GM12891 (cell line): ENCODE data around the gene PXDN.

ENCODE experiments used
- DNase-seq: peaks from one replicate; pipeline ENCODE4 v3.0.0; 2011; ENCODE audit warnings: low spot score; ENCODE audit not compliant: insufficient read length
- FAIRE-seq: peaks from 2 replicates; lab custom pipeline; 2011; peaks lifted over from hg19 to GRCh38; lab: Jason Lieb, UNC
- PAX5 ChIP-seq: IDR thresholded peaks from 2 replicates; pipeline ENCODE4 v1.6.1; 2011; ENCODE audit warnings: low read length, moderate library complexity, mild to moderate bottlenecking; ENCODE audit not compliant: insufficient read depth, severe bottlenecking
- POLR2A ChIP-seq: IDR thresholded peaks from 2 replicates; pipeline ENCODE4 v1.6.1; 2011; ENCODE audit warnings: low read depth, low read length, control low read depth
- POLR2AphosphoS5 ChIP-seq: IDR thresholded peaks from 2 replicates; pipeline ENCODE4 v1.6.1; 2011; ENCODE audit warnings: low read depth, low read length, control low read depth
- POU2F2 ChIP-seq: IDR thresholded peaks from 2 replicates; pipeline ENCODE4 v1.6.1; 2011; ENCODE audit warnings: low read depth, mild to moderate bottlenecking, control low read depth, low read length, moderate library complexity
- SPI1 ChIP-seq: IDR thresholded peaks from 2 replicates; pipeline ENCODE4 v1.6.1; 2011; ENCODE audit warnings: low read depth, low read length, control low read depth
- TAF1 ChIP-seq: IDR thresholded peaks from 2 replicates; pipeline ENCODE4 v1.6.1; 2011; ENCODE audit warnings: low read depth, low read length, control low read depth

Gene PXDN

GRCh38 chr2:1593371-1594122, 150.8 kb downstream of the PXDN start:
- DNase-seq (no peak), FAIRE-seq (no peak)

GRCh38 chr2:1591978-1592907, 152.1 kb downstream of the PXDN start:
- DNase-seq (no peak), FAIRE-seq (no peak)
- TF ChIP-seq PAX5 (no peak), SPI1 (no peak), POU2F2 (no peak), TAF1 (no peak), POLR2A (no peak), POLR2AphosphoS5 (no peak)

More at GRCh38 chr2:1593371-1594122, 150.8 kb downstream of the PXDN start:
- no peak for TF ChIP-seq POLR2AphosphoS5
- TF ChIP-seq PAX5 = no peak

GRCh38 chr2:1591461-1591770, 152.9 kb downstream of the PXDN start:
- TF ChIP-seq TAF1 (no peak), POLR2AphosphoS5 (no peak), POLR2A (no peak)
- FAIRE-seq (no peak), DNase-seq (no peak)

GRCh38 chr2:1590596-1591460, 153.5 kb downstream of the PXDN start:
- TF ChIP-seq POU2F2 (no peak), POLR2A (no peak), TAF1 (no peak), POLR2AphosphoS5 (no peak), SPI1 (no peak), PAX5 (no peak)
- DNase-seq (no peak), FAIRE-seq (no peak)

- FAIRE-seq (no peak), DNase-seq (peak; percentile 60)
- TF ChIP-seq TAF1 = no peak
- TF ChIP-seq POLR2A = no peak
- TF ChIP-seq POU2F2 = no peak
- no peak for TF ChIP-seq POLR2AphosphoS5
- no peak for TF ChIP-seq PAX5
- TF ChIP-seq SPI1 = no peak
Measured at GRCh38 chr2:1588978-1589621, 155.2 kb downstream of the PXDN start.

GRCh38 chr2:1588051-1588977, 156.0 kb downstream of the PXDN start:
- no peak for FAIRE-seq
- no peak for TF ChIP-seq TAF1
- no peak for TF ChIP-seq POU2F2
- TF ChIP-seq POLR2A = no peak
- no peak for TF ChIP-seq SPI1
- TF ChIP-seq POLR2AphosphoS5 = no peak
- TF ChIP-seq PAX5 = no peak
- DNase-seq = no peak

- TF ChIP-seq POLR2AphosphoS5 (no peak), TAF1 (no peak), SPI1 (no peak), POU2F2 (no peak), PAX5 (no peak), POLR2A (no peak)
- no peak for DNase-seq
- no peak for FAIRE-seq
Measured at GRCh38 chr2:1586923-1587840, 157.1 kb downstream of the PXDN start.

GRCh38 chr2:1586251-1586922, 157.9 kb downstream of the PXDN start:
- TF ChIP-seq POLR2A (no peak), POU2F2 (no peak), SPI1 (no peak), TAF1 (no peak), PAX5 (no peak), POLR2AphosphoS5 (no peak)
- DNase-seq (no peak), FAIRE-seq (no peak)
